Epithelial cell of esophagus (primary cell): ENCODE data around the gene KAZN.

Source experiments
- DNase-seq: peaks from one replicate; pipeline ENCODE4 v3.0.0; 2010; ENCODE audit warnings: low read depth
- H3K4me3 ChIP-seq: 2 replicates; pipeline ENCODE4 v1.5.1; 2011; ENCODE audit warnings: mild to moderate bottlenecking, low read length, control low read depth
- CTCF ChIP-seq: IDR thresholded peaks from 2 replicates; pipeline ENCODE4 v1.5.1; 2011; ENCODE audit warnings: low read depth, mild to moderate bottlenecking, low read length, control low read depth, inconsistent platforms; ENCODE audit not compliant: insufficient read depth; ENCODE audit errors: missing control alignments

KAZN gene

GRCh38 chr1:14761291-14762153, 163.0 kb downstream of the KAZN start:
- no peak for DNase-seq
- H3K4me3 ChIP-seq, result no peak overlapping the region
- no peak for TF ChIP-seq CTCF

GRCh38 chr1:14763977-14764376, 165.5 kb downstream of the KAZN start:
- TF ChIP-seq CTCF, result no peak
- no peak for DNase-seq
- H3K4me3 ChIP-seq, result no peak overlapping the region

- no peak for TF ChIP-seq CTCF
- peak; percentile 79 for DNase-seq
These were observed 167.3 kb downstream of the KAZN start for GRCh38 chr1:14765773-14766172.

GRCh38 chr1:14767075-14767474, 168.6 kb downstream of the KAZN start:
- no peak for TF ChIP-seq CTCF
- H3K4me3 ChIP-seq, result no peak overlapping the region
- no peak for DNase-seq

More at GRCh38 chr1:14765773-14766172, 167.3 kb downstream of the KAZN start:
- H3K4me3 ChIP-seq, result no peak overlapping the region

- H3K4me3 ChIP-seq, result no peak overlapping the region
- no peak for TF ChIP-seq CTCF
- peak; percentile 22 for DNase-seq
These were observed 170.3 kb downstream of the KAZN start for GRCh38 chr1:14768582-14769304.

GRCh38 chr1:14769486-14770274, 171.2 kb downstream of the KAZN start:
- H3K4me3 ChIP-seq, result no peak overlapping the region
- no peak for DNase-seq
- no peak for TF ChIP-seq CTCF
